Hematopoietic multipotent progenitor cell treated with erythropoietin and hydrocortisone succinate and interleukin-3 and kit ligand, for 6 days (in vitro differentiated cells): ENCODE measurements around the gene TRABD2B.
A peak's percentile ranks its signal among the peaks of the same experiment; 100 is the strongest.

Source experiments
- DNase-seq: peaks from one replicate; pipeline ENCODE4 v3.0.0-alpha.2; 2015

The TRABD2B gene

DNA sequence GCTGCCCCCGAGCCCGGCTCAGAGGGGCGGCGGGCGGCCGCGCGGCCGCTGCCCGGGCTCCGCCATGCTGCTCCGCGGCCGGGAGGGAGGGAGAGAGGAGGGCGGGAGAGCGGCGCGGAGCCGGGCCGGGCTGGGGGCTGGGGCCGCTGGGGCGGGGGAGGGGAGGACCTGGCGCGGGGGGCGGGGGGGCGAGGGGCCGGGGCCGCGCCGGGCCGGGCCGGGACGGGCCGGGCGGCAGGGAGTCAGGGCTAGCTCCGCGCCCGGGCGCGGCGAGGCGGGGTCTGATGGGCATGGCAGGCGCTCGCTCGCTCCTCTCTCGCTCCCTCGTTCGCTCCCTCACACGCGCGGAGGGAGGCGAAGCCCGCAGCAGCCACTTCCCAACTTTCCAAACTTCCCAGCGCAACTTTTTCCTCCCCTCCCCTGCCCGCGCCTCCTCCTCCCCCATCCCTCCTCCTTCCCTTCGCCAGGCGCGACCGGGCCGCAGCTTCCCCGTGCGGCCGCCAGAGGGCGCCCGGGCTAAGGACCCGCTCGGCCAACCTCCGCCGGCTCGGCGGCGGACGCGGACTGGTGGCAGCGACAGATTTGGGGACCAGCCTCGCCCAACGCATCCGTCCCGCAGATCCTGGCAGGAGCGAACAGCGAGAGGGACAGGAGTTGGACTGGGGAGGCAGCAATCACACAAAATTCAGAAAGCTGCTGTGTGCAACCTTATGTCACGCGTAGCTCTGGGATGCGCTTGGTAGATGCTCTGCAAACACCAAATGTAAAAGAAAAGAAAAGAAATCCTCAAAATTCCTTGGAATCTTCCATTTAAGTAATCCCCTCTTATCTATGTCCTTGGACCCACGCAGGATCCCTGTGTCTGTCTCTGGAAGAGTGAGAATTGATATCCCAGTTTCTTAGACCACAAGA, at the start of gene TRABD2B:
TSS of gene TRABD2B (minus strand) at position 97 of the 912 bp plus-strand sequence.
- DNase-seq: peak; percentile 65

DNA sequence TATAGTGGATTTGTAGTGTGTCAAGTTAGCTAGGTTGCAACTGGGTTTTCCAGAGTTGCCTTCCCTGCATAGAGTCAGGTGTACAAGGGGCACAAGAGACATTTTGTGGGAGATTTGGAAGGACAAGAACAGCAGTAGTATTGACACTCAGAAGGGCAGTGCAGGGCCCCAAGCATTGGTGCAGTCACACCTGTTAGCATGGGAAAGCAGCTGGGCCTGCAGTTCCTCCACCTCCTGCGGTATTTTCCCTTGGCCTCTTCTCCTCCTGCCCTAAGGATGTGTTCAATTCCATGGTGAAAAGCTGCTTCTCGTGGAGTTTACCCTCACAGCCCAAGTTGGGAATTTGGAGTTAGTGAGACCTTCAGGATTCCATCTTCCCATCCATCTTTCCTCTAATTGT, 47.1 kb upstream of the TRABD2B start:
- no peak for DNase-seq

DNA sequence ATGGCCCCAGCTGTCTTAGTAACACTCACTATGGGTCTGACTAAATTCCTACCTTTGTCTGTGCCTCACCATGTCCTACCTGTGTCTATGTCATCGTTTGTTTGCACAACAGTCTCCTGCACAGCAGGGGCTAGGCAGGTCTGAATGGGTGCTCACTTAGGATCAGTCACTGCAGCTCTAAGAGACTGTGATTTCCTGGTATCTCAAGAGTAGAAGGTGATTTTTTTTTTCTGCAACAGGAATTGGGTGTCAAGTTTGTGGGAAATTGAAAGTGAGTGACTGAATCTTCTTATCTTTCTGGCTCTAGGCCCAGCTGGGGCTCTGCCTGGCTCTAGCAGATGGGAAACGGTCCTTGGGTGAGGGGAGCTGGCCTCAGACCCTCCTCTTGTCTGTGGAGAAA, 46.4 kb upstream of the TRABD2B start:
- no peak for DNase-seq

DNA sequence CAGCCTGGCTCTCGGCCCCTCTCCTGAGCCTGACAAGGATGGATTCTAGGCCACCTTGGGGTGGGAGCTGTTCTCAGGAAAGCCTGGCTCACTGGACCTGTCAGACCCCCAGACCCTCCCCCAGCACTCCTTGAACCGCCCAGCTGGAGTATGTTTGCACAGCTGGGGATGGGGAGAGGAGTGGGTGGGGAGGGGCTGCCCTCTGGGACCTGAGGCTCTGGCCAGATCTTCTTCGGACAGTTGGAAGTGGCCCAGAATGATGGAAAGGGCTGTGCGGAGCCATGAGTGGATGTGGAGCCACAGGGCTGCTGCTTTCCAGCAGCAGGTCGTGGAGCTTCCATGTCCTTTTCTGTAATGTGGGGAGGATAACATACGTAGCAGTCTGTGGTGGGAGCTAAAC, 43.0 kb upstream of the TRABD2B start:
- DNase-seq: no peak

DNA sequence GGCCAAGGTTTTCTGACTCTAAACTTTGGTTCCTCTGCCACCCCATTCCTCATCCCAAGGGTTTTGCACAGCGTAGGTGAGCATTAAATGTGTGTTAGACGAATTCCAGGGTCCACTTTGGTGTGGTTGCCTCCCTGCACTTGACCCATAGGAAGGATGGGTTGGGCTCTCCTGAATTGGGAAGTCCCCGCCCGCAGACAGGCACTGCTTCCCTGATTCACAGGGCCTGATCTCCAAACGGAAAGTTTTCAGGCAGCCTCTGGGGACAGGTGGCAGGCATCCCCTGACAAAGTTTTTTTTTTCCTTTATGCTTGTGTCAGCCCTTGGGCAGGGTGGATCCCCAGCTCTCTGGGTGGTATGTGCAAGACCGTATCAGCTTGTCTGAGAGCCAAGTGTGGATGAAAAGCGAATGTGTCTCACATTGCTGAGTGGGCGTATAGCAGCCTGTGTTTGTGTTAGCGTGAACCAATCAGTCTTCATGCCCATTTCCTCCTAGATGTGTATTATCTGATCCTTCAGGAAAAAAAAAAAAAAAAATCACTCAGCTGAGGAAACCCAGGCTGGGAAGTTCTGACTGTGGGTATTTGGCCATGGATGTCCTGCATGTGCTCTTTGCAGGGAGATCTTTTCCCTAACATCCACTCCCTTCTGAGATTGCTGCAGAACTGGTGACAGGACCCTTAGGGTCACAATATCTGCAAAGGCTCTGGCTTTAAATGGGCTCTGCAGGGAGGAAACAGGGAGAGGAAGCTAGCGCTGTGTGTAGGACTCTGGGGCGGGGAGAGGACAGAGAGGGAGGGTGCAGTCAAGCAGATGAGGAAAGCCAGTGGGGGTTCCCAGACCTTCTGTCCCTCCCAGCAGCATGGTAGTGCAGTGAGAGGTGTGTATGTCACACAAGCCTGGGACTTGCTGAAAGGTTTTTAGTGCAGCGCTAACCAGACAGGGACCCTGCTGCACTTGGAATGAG, 42.2 kb upstream of the TRABD2B start:
- DNase-seq: no peak

DNA sequence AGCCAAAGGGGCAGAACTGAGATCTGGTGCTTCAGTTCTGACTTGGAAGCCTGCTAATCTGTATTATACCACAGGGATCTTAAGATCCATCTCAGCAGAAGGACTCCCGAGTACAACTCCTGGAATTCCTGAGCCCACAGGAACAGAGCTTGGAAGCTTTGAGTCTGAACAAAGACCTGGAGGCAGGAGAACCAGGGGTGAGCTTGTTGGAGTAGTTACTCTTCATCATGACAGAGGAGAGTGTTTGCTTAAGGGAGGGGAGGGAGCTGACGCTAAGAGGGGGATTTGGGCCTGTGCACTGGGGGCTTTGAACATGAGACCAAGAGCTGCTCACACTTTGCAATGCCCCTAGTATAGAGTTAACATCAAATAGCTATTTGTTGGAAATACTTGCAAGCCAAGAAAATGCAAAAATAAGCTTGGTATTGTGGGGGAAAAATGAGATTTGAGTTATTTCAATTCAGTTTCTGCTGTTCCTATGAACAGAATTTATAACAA, 41.1 kb upstream of the TRABD2B start:
- no peak for DNase-seq

DNA sequence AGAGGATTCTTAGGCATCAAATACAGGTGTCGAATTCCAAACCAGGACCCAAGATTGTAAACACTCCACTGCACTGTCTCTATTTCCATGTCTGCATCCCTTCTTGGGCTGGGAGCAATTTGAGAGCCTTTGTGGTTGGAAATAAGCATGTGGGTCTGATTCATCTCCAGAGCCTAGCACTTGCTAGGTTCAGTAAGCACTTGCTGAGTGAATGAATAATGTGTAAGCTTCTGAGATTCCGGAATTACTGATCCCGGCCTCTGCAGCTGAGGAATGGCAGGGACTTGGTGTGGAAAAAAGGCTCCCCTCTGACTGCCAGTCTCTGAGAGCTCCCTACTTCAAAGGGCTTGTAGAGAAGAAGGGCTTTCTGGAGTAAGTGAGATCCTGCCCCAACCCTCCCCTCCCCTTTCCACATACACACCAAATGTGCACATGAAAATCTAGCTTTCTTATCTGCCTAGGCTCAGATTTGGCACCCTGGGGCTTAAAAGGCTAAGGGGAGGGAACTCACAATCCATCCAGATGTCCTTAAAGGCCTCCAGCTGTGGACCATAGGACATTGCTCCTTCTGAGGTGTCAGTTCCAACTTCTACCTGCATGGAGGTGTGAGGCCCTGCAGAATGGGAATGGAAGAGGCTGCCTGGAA, 39.6 kb upstream of the TRABD2B start:
- no peak for DNase-seq

DNA sequence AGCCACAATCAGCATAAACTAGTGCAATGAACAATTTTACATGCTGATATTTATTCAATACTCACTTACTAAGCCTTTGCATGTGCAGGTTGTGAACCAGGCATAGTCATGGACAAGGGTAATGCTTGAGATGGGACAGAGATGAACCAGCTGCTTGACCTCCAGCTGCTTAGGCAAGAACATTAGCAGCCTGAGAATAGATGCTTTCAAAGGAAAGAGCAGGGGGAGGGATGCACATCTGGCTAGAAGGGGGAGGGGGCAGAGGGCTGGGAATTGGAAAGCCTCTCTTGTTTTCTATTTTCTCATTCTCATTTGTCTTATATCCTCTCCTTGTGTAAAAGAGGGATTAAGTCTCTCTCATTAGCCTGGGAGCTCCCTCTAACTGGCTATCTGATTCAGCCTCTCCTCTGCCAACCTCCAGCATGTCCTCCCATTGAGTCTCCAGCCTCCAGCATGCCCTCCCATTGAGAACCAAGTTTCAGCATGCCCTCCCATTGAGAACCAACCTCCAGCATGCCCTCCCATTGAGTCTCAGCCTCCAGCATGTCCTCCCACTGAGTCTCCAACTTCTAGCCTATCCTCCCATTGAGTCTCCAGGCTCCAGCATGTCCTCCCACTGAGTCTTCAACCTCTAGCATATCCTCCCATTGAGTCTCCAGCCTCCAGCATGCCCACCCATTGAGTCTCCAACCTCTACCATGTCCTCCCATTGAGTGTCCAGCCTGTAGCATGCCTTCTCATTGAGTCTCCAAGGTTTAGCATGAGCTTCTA, 38.4 kb upstream of the TRABD2B start:
- no peak for DNase-seq

DNA sequence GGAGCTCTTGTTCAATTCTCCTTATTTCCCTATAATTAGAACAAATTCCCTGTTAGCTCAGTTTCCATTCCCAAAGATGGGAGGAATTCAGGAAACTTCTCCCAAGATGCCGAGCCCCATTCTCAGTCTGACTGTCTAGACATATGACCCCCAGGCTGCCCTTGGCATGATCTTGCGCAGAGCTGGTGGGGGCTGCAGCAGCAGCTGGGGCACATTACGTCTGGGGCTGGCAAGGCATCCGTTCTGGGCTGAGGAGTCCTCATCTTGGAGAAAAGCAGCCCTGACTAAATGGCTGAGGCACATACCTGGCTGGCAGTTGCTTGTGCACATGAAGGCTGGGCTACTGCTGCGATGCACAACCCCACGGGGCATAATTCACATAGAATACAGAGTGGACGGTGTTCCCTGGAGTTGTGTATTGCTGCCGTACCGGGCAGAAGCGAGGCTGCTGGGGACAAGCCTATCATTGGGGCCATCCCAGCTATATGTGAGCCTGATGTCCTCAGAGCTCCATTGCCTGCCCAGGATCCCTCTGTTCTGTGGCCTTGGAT, 36.4 kb upstream of the TRABD2B start:
- no peak for DNase-seq

DNA sequence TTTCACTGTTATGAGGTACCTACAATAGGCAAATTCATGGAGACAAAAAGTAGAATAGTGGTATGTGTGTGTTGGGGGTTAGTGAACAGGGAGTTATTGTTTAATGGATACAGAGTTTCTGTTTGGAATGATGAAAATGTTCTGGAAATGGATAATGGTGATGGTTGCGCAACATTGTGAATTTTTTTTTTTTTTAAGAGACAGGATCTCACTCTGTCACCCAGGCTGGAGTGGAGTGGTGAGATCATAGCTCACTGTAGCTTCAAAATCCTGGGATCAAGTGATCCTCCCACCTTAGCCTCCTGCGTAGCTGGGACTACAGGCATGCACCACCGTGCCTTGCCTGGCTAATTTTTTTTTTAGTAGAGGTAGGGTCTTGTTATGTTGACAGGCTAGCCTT, 34.5 kb upstream of the TRABD2B start:
- no peak for DNase-seq

DNA sequence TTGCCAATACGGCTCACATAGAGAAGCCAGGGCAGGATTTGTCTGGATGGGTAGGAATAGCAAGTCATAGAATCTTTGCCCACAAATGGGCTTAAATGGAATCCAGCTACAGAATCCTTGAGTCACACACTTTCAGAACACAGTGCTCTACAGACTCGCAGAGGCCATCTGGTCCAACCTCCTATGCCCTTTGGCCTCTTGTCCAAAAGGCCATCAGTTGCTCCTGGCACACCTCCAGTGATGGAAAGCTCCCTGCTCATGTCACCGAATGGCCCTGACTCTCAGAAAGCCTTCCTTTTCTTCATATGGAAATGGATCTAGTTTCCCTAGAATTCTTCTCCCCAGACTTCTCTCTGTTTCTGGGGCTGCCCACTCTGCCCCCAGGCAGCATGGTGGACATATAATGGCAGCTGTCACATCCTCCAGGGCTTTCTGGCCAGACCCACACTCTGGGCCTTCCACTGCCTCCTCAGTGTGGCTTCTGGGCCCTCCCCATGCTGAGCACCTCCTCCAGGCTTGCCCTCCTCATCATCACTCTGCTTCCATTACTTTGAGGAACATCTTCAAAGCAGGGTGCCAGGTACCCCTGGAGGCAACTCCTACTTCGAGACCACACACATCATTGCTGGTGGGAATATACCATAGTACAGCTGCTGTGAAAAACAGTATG, 33.6 kb upstream of the TRABD2B start:
- no peak for DNase-seq

DNA sequence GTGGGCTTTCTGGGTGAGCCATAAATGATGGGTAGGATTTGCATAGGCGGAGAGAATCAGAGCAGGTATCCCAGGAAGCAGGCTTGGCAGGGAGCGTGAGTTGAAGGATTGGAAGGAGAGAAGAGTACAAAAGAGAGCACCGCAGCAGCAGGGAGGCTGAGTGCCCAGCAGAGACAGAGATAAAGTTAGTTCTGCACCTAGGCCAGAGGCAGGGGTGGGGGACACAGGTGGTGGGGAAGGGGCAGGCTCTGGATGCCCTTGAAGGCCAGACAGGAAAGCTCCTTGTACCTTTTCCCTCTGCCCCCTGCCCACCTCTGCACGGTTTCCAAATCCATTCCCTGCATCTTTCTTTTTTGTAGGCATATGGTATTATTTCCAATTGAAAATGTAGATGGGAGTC, 33.0 kb upstream of the TRABD2B start:
- DNase-seq: no peak

DNA sequence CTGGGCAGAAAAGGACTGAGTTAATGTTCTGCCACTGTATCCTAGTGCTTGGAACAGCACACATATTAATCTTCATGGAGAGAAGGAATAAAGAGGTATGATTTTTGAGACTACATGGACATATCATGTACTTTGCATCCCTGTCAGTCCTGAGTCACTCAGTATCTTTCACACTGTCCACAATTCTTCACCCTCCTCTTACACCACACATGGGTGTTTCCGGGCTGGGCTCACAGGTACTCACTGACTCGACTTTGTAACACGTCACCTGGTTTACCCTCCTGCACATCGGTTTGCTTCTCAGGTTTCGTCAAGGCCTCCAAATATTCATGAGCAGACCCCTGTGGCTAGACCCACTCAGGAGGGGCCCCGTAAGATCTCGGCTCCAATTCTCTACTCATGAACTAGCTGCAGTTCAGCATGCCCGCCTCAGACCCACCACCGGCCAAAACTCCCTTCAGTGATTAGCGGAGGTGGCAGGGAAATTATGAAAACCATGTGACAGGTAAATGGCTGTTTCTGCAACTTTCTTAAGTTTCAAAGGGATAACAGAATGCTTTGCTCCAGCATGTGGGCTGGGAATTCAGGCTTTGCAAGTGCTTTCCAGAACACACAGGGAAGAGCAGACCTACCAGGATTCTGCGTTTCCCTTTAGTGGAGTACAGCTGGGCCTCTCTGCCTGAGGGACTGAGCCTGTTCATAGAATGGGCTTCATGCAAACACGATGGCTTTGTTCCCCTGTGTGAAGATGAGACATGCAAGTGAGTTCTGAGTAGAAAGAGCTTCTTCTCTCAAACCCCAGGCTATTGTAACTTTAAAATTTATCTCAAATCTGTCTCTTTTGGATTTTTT, 31.3 kb upstream of the TRABD2B start:
- DNase-seq: no peak

DNA sequence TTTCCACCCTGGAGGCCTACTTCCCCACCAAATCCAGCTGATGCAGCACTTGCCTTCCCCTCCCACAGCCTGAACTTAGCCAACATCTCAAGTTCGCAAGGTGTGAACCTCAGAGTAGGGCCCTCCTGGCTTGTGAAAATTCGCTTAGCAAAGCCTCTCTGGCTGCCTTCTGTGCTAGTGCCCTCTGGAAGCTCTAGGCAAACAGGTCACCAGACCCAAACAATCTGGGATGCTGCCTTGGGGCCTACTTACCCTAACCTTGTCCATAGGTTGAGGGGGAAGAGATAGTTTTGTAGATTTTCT, 30.3 kb upstream of the TRABD2B start:
- DNase-seq: no peak

DNA sequence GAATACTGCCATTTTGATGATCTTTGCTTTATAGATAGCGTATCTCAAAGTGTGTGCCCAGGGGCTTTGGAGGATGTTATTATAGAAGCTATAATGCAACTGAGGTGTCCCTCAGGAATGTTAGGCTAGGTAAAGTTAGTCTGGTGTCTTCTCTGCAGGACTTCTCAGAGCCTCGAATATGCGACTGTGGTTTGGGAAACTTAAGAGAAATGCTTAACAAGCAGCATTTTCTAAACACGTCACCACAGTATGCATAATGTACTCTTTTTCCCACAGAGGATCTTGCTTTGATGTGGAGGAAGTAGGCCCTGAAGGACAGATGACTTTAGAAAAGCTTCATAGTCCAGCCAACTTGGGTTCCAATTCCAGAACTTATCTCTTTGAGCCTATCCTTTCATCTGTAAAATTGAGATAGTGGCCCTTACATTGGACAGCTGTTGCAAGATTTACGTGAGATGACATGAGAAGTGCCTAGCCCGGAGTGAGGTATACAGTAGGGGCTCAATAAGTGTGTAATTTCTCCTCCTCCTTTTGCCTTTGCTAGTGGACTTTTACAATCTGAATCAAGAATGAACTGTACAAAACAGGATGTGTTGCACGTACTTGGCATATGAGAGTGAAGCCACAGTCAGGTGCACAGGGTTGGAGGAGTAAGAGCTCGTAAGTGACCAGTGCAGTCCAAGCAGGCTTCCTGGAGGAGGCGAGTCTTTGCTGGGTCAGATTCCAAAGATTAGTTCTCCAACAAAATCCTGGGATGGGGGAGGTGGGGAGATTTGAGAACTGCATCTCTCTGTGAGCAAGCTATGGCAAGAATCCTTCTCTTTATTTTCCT, 29.7 kb upstream of the TRABD2B start:
- no peak for DNase-seq

DNA sequence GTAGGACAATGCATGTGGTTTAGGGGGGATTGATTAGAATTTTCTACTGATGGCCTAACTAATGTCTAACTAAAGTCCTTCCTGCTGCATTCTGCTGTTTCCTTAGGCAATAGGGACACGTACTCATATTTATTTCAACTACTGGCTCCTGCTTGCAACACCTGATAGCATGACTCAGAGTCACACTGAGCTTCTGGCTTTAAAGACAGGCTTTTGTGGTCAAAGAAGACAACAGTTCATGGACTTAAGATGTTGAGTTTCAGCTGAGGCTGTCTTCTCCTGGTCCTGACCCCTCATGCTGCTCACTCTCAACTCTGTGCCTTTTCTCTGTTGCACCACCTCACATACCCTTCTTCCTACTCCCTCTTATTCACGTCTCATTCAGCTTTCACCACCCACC, 29.1 kb upstream of the TRABD2B start:
- DNase-seq: no peak

DNA sequence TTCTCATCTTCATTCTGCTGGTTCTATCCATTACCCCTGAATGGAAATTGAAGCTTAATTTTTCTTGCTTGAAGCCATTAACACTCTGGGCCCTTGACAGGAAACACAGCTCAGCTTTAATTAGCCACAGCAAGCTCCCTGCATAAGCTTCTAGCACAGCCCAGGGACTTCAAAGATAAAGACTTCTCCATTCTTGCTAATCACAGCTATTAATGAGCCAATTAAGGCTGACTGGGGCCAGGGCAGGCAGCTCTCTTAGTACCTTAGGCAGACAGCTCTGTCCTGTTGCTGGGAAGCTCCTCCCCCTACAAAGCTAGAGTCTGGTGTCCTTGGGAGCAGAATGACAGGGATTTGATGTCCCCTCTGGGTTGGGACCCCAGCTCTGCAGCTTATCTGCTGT, 27.9 kb upstream of the TRABD2B start:
- DNase-seq: no peak

DNA sequence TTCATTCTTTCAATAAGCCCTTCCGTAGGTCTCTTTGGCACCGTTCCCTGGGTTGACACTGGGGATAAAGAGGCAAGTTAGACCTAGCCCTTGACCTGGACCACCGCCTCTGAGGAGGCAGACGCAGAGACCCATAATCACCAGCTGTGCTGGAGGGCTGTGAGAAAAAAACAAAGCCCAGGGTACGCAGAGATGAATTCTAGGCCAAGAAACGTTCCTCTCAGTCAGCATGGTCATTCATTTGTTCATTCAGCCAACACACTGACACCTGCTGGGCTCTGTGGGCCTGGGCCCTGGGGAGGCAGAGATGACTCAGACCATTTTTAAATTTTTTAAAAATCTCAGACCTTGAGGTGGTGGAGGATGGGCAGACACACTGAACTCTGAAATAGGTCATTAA, 26.3 kb upstream of the TRABD2B start:
- DNase-seq: no peak

DNA sequence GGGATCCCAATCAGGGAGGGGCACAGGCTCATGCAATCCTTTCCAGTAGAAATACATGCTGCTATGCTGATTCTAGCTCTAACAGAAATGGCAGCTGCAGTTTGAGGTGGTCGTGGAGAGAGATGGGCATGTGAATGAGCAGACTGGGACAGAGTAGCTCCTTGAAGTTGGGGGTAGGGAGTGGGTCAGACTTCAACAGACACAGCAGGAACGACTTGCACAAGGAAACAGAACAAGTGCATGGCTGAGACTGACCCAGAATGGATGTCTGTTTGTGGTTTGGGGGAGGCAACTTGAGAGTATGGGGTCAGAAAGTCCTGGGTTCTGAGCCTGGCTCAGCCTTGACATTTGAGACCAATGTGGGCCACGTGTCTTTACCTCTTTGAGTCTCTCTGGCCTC, 25.1 kb upstream of the TRABD2B start:
- DNase-seq: no peak

DNA sequence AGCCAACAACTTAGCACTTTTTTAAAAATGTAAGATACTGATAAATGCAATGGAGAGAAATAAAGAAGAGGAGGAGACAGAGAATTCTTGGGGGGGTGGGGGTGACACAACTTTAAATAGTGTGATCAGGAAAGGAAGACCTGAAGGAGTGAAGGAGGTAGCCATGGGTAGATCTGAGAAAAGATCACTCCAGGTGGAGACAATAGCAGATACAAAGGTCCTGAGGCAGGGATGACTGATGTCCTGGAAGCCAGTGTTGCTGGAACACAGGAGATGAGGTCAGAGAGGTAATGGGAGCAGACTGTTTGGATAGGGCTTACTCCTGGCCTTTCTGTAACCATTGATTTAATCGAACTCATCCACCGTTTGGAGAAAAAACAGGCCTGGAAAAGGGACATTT, 24.6 kb upstream of the TRABD2B start:
- no peak for DNase-seq
